MM.1S (cell line): ENCODE data around the gene GTF2I.
"Not testable (repeated sequence)": the region's sequence is repeated elsewhere in the genome, so short reads cannot be mapped to it uniquely, and the experiment has no call there.

Experiments used
- CTCF ChIP-seq: fragments of 300-600 bp; sonication (generic); IDR thresholded peaks from 2 replicates; pipeline ENCODE4 v1.5.1; 2016; ENCODE audit warnings: antibody characterized with exemption, low read length, mixed read lengths
- EZH2 ChIP-seq: fragments of 300-600 bp; sonication (generic); optimal IDR thresholded peaks from 2 replicates; pipeline ENCODE3; 2017; ENCODE audit warnings: low read depth, mild to moderate bottlenecking, antibody characterized with exemption, low read length, mixed read lengths
- EZH2phosphoT487 ChIP-seq: fragments of 300-600 bp; sonication (generic); IDR thresholded peaks from 2 replicates; pipeline ENCODE4 v1.6.1; 2018; ENCODE audit warnings: antibody characterized with exemption, low read length

DNA sequence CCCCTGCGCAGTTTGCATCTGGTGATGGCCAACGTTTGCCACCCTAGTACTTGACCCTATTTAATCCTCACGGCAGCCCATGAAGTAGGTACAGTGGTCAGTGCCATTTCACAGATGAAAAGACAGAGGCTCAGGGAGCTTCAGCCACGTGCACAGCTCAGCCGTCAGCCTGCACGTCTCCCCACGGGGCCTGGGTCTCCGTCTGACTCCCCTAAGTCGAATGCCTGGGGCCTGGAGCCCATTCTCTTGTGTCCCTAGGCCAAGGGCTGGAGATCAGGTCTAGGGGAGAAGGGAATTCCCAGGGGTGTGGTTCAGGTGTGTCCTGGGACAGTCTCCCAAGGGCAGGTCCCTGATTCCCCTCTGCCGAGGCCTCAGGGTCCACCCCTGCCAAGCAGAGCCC is 109.5 kb downstream of the GTF2I start:
- TF ChIP-seq CTCF, EZH2phosphoT487, EZH2: not testable (repeated sequence)
